Endometrial microvascular endothelial cells (primary cell): ENCODE measurements around the gene CRIM1. TPM values are rescaled to one million over a fixed set of nuclear protein-coding genes. Genes with fewer than 3 reads are reported as not detected.

Source experiments
- in situ Hi-C: cut with HindIII; loops from 2 replicates; pipeline ENCODE4 v1.10.0; 2017; ENCODE audit warnings: low sequenced_read_pairs, low pct_unique_long_range_greater_than_20kb; ENCODE audit errors: inconsistent ontology term
- total RNA-seq: library from RNA; depleted of rRNA; stranded (reverse); fragments of >200 nt; gene quantifications from one replicate; pipeline ENCODE4 v1.2.3, GENCODE V29; 2015; ENCODE audit errors: inconsistent ontology term

Gene CRIM1
- total RNA-seq, 1 donor from 2014 or later, result 906 TPM

DNA sequence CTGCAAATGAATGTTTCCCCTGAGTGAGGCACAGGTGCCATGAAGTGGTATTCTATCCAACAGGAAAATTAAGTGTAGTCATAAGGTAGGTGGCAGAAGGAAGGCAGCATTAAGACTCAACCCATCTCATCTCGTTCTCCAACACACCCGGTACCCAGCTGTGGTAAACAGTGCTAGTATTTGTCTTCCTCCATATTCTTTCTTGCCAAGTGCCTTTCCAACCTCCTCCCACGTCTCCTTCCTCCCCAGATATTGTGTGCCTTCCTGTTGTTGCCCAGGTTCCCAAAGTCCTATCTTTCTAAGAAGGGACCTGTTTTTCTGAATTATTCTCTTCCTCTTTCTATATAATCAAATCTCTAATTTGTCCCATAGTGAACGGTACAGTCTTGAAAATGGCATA, 83.5 kb downstream of the CRIM1 start:
- in situ Hi-C loops, result no loop called here

- in situ Hi-C loops, result no loop called here
Measured at GRCh38 chr2:36441065-36441625, 85.6 kb downstream of the CRIM1 start.

DNA sequence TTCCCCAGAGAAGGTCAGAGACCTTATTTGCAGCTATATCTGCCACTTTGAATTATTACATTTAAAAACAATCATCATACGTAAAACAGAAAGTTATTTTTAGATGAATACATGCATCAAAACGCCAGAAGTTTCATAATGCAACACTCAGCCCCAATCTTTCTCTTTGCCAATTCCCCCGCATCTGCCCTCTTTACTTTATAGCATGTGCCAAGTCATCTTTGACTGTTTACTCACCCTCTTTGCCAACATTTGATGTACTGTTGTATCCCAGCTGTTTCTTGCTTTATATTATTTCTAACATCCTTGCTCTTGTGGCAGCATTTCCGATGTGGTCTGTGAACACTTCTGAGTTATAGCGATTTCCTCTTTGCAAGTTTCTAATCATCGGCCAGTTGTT, 86.2 kb downstream of the CRIM1 start:
- in situ Hi-C loops, result no loop called here

- in situ Hi-C loops, result no loop called here
Measured at GRCh38 chr2:36444216-36444936, 88.8 kb downstream of the CRIM1 start.

- in situ Hi-C loops, result no loop called here
Measured at GRCh38 chr2:36445185-36445866, 89.7 kb downstream of the CRIM1 start.

GRCh38 chr2:36446294-36446693, 90.7 kb downstream of the CRIM1 start:
- in situ Hi-C loops, result no loop called here

GRCh38 chr2:36449213-36449612, 93.6 kb downstream of the CRIM1 start:
- in situ Hi-C loops, result no loop called here

- in situ Hi-C loops, result no loop called here
Measured at GRCh38 chr2:36449943-36450392, 94.4 kb downstream of the CRIM1 start.

- in situ Hi-C loops, result no loop called here
Measured at GRCh38 chr2:36450466-36451196, 95.1 kb downstream of the CRIM1 start.

DNA sequence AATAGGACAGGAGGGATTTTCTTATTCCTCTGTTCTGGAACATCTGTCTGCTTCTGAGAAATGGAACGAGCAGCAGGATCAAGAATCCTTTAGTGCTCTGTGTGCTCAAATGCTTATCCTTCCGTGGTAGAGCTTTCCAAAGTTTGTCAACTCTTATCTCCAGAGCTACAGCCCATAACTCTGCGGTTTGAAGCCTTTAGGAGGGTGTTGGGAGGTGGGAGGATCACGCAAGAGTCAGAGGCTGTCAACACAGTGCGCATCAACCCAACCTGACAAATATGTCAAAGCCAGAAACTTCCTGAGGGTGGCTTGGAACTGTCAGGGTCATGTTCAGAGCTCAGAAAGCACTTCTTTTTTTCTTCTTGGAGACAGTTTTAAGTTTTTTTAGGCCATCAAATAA, 95.9 kb downstream of the CRIM1 start:
- in situ Hi-C loops, result no loop called here

DNA sequence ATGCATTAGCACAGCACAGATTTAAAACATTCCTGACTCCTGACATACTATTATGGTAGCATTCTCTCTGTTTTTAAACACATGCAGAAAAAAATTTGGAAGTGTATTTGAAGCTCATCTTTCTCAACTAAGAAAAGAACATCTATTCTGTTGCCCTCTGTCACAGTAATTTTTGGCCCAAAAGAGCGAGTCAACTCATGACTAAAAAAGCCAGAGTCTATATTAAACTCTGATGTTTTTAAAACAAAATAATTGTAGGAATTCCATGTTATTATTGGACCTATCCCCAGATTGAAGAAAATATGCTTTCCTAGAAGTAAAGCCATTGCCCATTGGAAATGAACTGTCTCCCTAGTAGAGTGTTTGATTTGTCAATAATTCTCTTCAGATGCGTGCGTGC, 96.7 kb downstream of the CRIM1 start:
- in situ Hi-C loops, result no loop called here

DNA sequence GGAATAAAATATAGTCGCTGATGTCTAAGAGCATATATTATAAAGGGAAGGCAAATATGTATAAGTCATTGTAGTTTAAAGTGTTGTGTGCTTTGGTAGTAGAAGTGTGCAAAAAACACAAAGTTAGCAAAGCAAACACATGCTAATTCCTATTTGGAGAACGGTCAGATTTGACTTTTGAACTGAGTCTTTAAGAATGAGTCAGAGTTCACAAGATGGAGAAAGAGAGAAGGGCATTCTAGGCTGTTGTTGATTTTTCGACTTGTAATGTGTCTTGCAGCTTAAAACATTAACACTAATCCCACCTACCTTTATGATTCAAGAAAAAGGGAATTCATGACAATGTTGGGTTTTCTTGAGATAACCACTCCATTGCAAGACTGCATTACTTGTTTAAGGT, 98.1 kb downstream of the CRIM1 start:
- in situ Hi-C loops, result no loop called here

GRCh38 chr2:36455011-36455410, 99.4 kb downstream of the CRIM1 start:
- in situ Hi-C loops, result no loop called here

- in situ Hi-C loops, result no loop called here
Measured at GRCh38 chr2:36455788-36456187, 100.2 kb downstream of the CRIM1 start.

- in situ Hi-C loops, result no loop called here
Measured at GRCh38 chr2:36456227-36457175, 100.9 kb downstream of the CRIM1 start.

DNA sequence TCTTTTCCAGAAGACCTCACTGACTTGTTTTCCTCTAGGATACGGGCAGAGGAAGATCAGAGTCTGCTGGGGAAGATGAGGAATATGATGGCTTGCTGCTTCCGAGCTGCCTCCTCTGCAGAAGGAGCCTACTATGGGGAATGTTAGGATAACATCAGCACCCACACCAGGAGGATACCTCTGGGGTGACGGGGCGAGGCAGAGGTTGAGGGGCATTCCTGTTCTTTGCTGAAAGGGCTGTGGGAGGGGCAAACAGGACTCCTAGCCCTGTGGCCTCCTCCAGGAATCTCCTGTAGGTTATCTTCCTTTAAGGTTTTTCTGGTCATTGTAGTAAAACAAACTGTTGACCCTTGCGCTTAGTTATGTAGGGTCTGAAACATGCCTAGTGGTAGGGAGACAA, 102.5 kb downstream of the CRIM1 start:
- in situ Hi-C loops, result no loop called here

DNA sequence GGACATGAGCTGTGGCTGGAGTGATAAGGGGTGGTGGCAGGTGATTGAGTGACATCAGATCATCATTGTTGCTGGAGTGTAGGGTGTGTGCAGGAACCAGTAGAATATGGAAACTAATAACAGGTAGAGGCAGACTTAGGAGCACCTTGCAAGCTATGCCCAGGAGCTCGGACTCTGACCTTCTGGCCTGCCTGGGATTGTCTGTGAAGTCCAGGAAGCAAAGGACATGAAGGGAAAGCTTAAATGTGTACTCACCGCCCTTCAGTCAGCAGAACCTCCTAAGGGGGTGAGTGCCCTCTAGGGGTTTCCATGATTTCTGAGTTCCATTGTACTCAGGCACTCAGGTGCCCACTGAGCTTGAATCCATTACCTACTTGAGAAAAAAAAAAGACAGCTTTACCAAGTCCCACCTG, 104.2 kb downstream of the CRIM1 start:
- in situ Hi-C loops, result no loop called here

- in situ Hi-C loops, result no loop called here
Measured at GRCh38 chr2:36461039-36461681, 105.6 kb downstream of the CRIM1 start.
